GM18868 (cell line): ENCODE data around the gene COL16A1.

ENCODE experiments used
- ATAC-seq: cut with Tn5 transposase; IDR thresholded peaks from one replicate; pipeline ENCODE4 v1.9.1; 2021; ENCODE audit warnings: mild to moderate bottlenecking, moderate library complexity; ENCODE audit not compliant: unreplicated experiment

Gene COL16A1

GRCh38 chr1:31733389-31734219 lies 29.8 kb upstream of the COL16A1 start:
- ATAC-seq: no peak

GRCh38 chr1:31732751-31733289 lies 29.0 kb upstream of the COL16A1 start:
- no peak for ATAC-seq

GRCh38 chr1:31732343-31732742 lies 28.5 kb upstream of the COL16A1 start:
- no peak for ATAC-seq

- no peak for ATAC-seq
Measured at GRCh38 chr1:31731049-31731565, 27.3 kb upstream of the COL16A1 start.

GRCh38 chr1:31730336-31731048 lies 26.7 kb upstream of the COL16A1 start:
- no peak for ATAC-seq

- ATAC-seq: no peak
Measured at GRCh38 chr1:31727849-31728248, 24.0 kb upstream of the COL16A1 start.

- no peak for ATAC-seq
Measured at GRCh38 chr1:31727195-31727594, 23.4 kb upstream of the COL16A1 start.

- ATAC-seq: no peak
Measured at GRCh38 chr1:31726715-31727114, 22.9 kb upstream of the COL16A1 start.

- ATAC-seq: no peak
Measured at GRCh38 chr1:31725777-31726535, 22.1 kb upstream of the COL16A1 start.

GRCh38 chr1:31725134-31725533 lies 21.3 kb upstream of the COL16A1 start:
- ATAC-seq: no peak

GRCh38 chr1:31723828-31724359 lies 20.1 kb upstream of the COL16A1 start:
- ATAC-seq: no peak

- ATAC-seq: no peak
Measured at GRCh38 chr1:31718327-31718897, 14.6 kb upstream of the COL16A1 start.

- no peak for ATAC-seq
Measured at GRCh38 chr1:31717341-31717740, 13.5 kb upstream of the COL16A1 start.

GRCh38 chr1:31715873-31716220 lies 12.0 kb upstream of the COL16A1 start:
- ATAC-seq: no peak

GRCh38 chr1:31715087-31715872 lies 11.5 kb upstream of the COL16A1 start:
- ATAC-seq: no peak

GRCh38 chr1:31714442-31715086 lies 10.7 kb upstream of the COL16A1 start:
- no peak for ATAC-seq

- ATAC-seq: no peak
Measured at GRCh38 chr1:31712630-31713029, 8.8 kb upstream of the COL16A1 start.

- no peak for ATAC-seq
Measured at GRCh38 chr1:31712068-31712467, 8.3 kb upstream of the COL16A1 start.

GRCh38 chr1:31708324-31708723 lies 4.5 kb upstream of the COL16A1 start:
- no peak for ATAC-seq
